Mucosa of stomach (tissue), 1 donor: ENCODE data around the gene ELAPOR2.
"Not testable (repeated sequence)": the region's sequence is repeated elsewhere in the genome, so short reads cannot be mapped to it uniquely, and the experiment has no call there.

ENCODE experiments used
- H3K27me3 ChIP-seq: one replicate; pipeline ENCODE4 v1.7.0; 2013; ENCODE audit warnings: mild to moderate bottlenecking, low read length; ENCODE audit not compliant: control insufficient read depth, insufficient read depth
- H3K36me3 ChIP-seq: one replicate; pipeline ENCODE4 v1.7.0; 2013; ENCODE audit warnings: low read length; ENCODE audit not compliant: control insufficient read depth, insufficient read depth
- H3K4me1 ChIP-seq: one replicate; pipeline ENCODE4 v1.7.0; 2013; ENCODE audit warnings: mild to moderate bottlenecking, low read length; ENCODE audit not compliant: control insufficient read depth, insufficient read depth
- H3K4me3 ChIP-seq: one replicate; pipeline ENCODE4 v1.7.0; 2013; ENCODE audit warnings: low read length
- H3K9ac ChIP-seq: one replicate; pipeline ENCODE4 v1.7.0; 2013; ENCODE audit warnings: mild to moderate bottlenecking, low read length, moderate library complexity
- H3K9me3 ChIP-seq: one replicate; pipeline ENCODE4 v1.7.0; 2013; ENCODE audit warnings: mild to moderate bottlenecking, low read length, moderate library complexity; ENCODE audit not compliant: control insufficient read depth
- donor health status: Pancreatic carcinoma.

The ELAPOR2 gene

GRCh38 chr7:87082675-87083074 is 23.2 kb upstream of the ELAPOR2 start:
- H3K27me3 ChIP-seq: no peaks in the 10 kb centered on the region
- H3K4me3 ChIP-seq: no peak overlapping the region
- no peaks in the 10 kb centered on the region for H3K9me3 ChIP-seq
- no peaks in the 10 kb centered on the region for H3K4me1 ChIP-seq
- no peak overlapping the region for H3K9ac ChIP-seq
- no peaks in the 10 kb centered on the region for H3K36me3 ChIP-seq

GRCh38 chr7:87075671-87076404 is 16.4 kb upstream of the ELAPOR2 start:
- Histone ChIP-seq H3K27me3 (no peaks in the 10 kb centered on the region), H3K9me3 (no peaks in the 10 kb centered on the region), H3K9ac (no peak overlapping the region), H3K4me1 (no peaks in the 10 kb centered on the region), H3K36me3 (no peaks in the 10 kb centered on the region), H3K4me3 (no peak overlapping the region)

- no peaks in the 10 kb centered on the region for H3K9me3 ChIP-seq
- H3K9ac ChIP-seq: no peak overlapping the region
- no peaks in the 10 kb centered on the region for H3K27me3 ChIP-seq
- H3K4me1 ChIP-seq: no peaks in the 10 kb centered on the region
- H3K36me3 ChIP-seq: no peaks in the 10 kb centered on the region
- no peak overlapping the region for H3K4me3 ChIP-seq
Observed at GRCh38 chr7:87067788-87068187, 8.3 kb upstream of the ELAPOR2 start.

- Histone ChIP-seq H3K9me3 (no peaks in the 10 kb centered on the region), H3K36me3 (no peaks in the 10 kb centered on the region), H3K4me3 (no peak overlapping the region), H3K27me3 (peaks cover 13% of the 10 kb centered on the region), H3K9ac (peak overlapping the region; percentile 18), H3K4me1 (peaks cover 7% of the 10 kb centered on the region)
Observed at GRCh38 chr7:87060288-87060537, 759 bp upstream of the ELAPOR2 start.

GRCh38 chr7:87058744-87059524 is 520 bp downstream of the ELAPOR2 start:
- Histone ChIP-seq H3K27me3 (peaks cover 13% of the 10 kb centered on the region), H3K9ac (peak overlapping the region; percentile 59), H3K4me1 (peaks cover 7% of the 10 kb centered on the region)

GRCh38 chr7:87057210-87057609 is 2.2 kb downstream of the ELAPOR2 start:
- Histone ChIP-seq H3K9me3 (no peaks in the 10 kb centered on the region), H3K4me3 (no peak overlapping the region), H3K4me1 (peaks cover 7% of the 10 kb centered on the region), H3K36me3 (no peaks in the 10 kb centered on the region), H3K27me3 (peaks cover 13% of the 10 kb centered on the region), H3K9ac (no peak overlapping the region)

More at GRCh38 chr7:87058744-87059524, 520 bp downstream of the ELAPOR2 start:
- Histone ChIP-seq H3K4me3 (peak overlapping the region; percentile 8), H3K36me3 (no peaks in the 10 kb centered on the region), H3K9me3 (no peaks in the 10 kb centered on the region)

- H3K9me3 ChIP-seq: no peaks in the 10 kb centered on the region
- H3K9ac ChIP-seq: no peak overlapping the region
- peaks cover 13% of the 10 kb centered on the region for H3K27me3 ChIP-seq
- H3K4me1 ChIP-seq: peaks cover 7% of the 10 kb centered on the region
- H3K4me3 ChIP-seq: no peak overlapping the region
- no peaks in the 10 kb centered on the region for H3K36me3 ChIP-seq
Observed at GRCh38 chr7:87056346-87056745, 3.1 kb downstream of the ELAPOR2 start.

- Histone ChIP-seq H3K36me3 (no peaks in the 10 kb centered on the region), H3K4me1 (no peaks in the 10 kb centered on the region), H3K9me3 (no peaks in the 10 kb centered on the region), H3K27me3 (no peaks in the 10 kb centered on the region), H3K9ac (no peak overlapping the region), H3K4me3 (no peak overlapping the region)
Observed at GRCh38 chr7:87048839-87049238, 10.6 kb downstream of the ELAPOR2 start.

- Histone ChIP-seq H3K9me3 (no peaks in the 10 kb centered on the region), H3K27me3 (no peaks in the 10 kb centered on the region), H3K36me3 (no peaks in the 10 kb centered on the region), H3K4me1 (no peaks in the 10 kb centered on the region), H3K9ac (no peak overlapping the region), H3K4me3 (no peak overlapping the region)
Observed at GRCh38 chr7:87046456-87046855, 13.0 kb downstream of the ELAPOR2 start.

- not testable (repeated sequence) for H3K4me3 ChIP-seq, H3K9me3 ChIP-seq, H3K4me1 ChIP-seq, H3K9ac ChIP-seq, H3K36me3 ChIP-seq, H3K27me3 ChIP-seq
Observed at GRCh38 chr7:87044713-87045112, 14.7 kb downstream of the ELAPOR2 start.

- not testable (repeated sequence) for H3K36me3 ChIP-seq, H3K4me1 ChIP-seq, H3K9me3 ChIP-seq, H3K27me3 ChIP-seq, H3K9ac ChIP-seq, H3K4me3 ChIP-seq
Observed at GRCh38 chr7:87041586-87041985, 17.9 kb downstream of the ELAPOR2 start.

GRCh38 chr7:87039691-87040299 is 19.7 kb downstream of the ELAPOR2 start:
- H3K36me3 ChIP-seq, H3K9me3 ChIP-seq, H3K27me3 ChIP-seq, H3K4me1 ChIP-seq, H3K4me3 ChIP-seq: not testable (repeated sequence)
- H3K9ac ChIP-seq: peak overlapping the region; percentile 22
